Measurements from ENCODE around the gene SF3A2.

- no peak for TF ChIP-seq PAX5 (IDR thresholded peaks at IDR 0.05; ENCODE audit: insufficient read depth, low read length, severe bottlenecking)
- no peak for TF ChIP-seq POLR2AphosphoS5 (IDR thresholded peaks at IDR 0.05; ENCODE audit: low read depth, low read length)
- no peak for TF ChIP-seq POLR2A (IDR thresholded peaks at IDR 0.05; ENCODE audit: low read depth, low read length)
- no peak for TF ChIP-seq POU2F2 (IDR thresholded peaks at IDR 0.05; ENCODE audit: low read depth, low read length)
Observed at GRCh38 chr19:2225415-2226050, 11.1 kb upstream of the SF3A2 start.

All from GM12891 (cell line).